Fibroblast of pulmonary artery (primary cell): ENCODE measurements around the gene CHD2.

Source experiments
- DNase-seq: peaks from one replicate; pipeline ENCODE4 v3.0.0-alpha.2; 2010; ENCODE audit warnings: low read depth
- H3K4me3 ChIP-seq: replicated peaks from 2 replicates; pipeline ENCODE4 v1.5.1; 2011; ENCODE audit warnings: low read depth, mild to moderate bottlenecking, control low read depth, low read length, moderate library complexity
- CTCF ChIP-seq: IDR thresholded peaks from 2 replicates; pipeline ENCODE4 v1.5.1; 2011; ENCODE audit warnings: mild to moderate bottlenecking, control low read depth, low read length, inconsistent platforms; ENCODE audit errors: missing control alignments

The CHD2 gene

DNA sequence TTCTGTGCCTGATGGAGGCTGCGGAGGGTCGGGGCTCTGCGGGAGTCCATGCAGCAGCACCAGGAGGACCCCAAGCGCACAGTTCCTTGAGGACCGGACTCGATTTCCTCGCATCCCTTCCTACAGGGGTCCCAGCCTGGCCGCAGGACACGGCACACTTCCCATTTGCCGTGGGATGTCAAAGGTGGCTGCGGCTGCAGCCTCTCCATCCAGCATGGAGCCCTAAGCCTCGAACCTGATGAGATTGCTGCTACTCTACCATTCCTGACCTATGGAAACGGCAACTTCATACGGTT, 148.2 kb downstream of the CHD2 start:
- DNase-seq = no peak
- TF ChIP-seq CTCF = no peak
- H3K4me3 ChIP-seq = no peak overlapping the region

DNA sequence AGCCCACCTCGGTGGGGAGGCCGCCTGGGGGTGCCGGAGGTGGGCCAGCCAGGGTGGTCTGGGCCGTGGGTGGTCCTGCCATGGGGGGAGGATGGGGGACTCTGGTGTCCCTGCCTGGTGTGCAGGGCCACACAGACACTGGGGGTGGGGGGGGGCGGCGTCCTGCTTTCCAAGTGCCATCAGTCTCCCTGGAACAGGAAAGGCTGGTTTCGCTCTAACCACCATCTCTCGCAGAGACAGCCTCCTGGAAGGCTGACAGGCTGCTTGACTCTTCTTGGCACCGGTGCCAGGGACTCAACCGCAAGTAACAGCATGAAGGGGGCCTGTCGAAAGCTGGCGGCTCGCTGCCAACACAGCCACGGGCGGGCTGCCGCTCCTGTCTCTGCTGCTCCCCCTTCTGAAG, 148.6 kb downstream of the CHD2 start:
- TF ChIP-seq CTCF = no peak
- no peak for DNase-seq
- H3K4me3 ChIP-seq = no peak overlapping the region

DNA sequence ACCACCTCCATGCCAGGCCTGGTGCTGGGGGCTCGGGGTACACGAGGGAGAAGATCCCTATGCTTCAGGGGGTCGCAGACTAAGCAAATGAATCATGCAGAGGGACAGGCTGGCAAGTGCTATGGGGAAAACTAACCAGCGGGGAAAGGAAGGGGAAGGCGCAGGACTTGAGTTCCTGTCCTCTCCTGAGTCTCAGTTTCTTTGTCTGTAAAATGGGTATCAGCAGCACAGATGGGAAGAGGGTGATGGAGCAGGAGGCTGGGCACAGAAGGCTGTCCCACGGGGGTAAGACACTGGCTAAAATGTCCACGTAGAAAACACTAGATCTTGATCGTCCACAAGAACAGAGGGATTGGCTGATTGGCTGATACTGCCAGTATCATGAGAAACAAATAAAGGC, 149.1 kb downstream of the CHD2 start:
- no peak overlapping the region for H3K4me3 ChIP-seq
- no peak for DNase-seq
- no peak for TF ChIP-seq CTCF

GRCh38 chr15:93049914-93050578, 149.9 kb downstream of the CHD2 start:
- H3K4me3 ChIP-seq = no peak overlapping the region
- no peak for DNase-seq
- no peak for TF ChIP-seq CTCF

DNA sequence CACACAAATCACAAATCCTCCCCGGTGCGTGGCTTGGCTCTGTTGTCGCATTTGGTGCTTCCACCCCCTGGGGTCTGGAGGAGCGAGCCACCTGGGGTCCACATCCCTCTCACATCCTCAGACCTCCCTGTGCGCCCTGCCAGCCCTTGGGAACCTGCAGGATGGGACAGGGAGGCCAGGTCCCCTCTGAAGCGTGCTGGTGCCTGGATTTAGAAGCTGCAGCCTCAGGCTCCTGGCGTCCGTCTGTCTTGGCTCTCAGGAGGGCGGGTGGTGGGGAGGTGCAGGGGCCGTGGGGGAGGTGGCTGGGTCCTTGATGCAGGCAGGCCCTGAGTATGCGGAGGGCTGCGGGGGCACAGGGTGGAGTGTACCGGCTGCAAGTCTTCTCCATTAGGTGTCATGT, 150.5 kb downstream of the CHD2 start:
- no peak for DNase-seq

DNA sequence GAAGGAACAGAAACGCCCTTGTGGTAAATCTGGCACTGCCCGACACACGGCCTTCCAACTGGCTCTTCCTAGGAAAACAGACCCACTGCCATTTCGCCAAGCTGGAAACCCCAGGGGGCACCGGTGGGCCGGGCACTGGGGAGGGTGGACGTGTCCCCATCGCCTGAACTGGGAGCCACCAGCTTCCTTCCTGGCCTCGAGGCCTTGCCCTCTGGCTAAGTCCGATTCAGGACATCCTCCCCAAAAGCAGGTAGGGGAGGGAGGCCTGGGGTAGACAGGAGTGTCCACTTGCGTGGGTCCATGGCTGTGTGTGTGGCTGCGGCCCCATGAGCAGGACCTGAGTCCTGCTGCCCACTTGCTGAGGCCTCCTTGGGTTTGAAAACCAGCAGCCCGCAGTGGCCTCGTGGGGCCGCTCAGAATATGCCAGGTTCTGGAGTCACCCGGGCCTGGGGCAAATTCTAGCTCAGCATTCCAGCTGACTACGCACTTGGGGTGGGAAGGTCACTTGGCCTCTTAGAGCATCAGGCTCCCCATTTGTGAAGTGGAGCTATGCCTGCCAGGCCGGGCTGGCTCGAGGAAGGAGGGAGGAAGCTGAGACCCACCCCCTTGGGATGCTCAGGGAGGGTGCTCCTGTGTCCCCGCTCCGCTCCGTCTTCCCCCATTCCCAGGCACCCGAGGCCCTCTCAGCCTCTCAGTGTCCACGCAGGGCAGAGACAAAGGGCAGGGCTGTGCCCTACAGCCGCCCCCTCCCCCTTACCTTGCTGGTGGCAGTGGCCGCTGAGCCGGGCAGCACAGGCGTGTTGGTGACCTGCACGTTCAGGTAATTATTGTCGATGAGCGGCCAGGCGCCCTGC, 151.3 kb downstream of the CHD2 start:
- TF ChIP-seq CTCF = no peak
- DNase-seq = no peak
- no peak overlapping the region for H3K4me3 ChIP-seq

More for the DNA sequence above, 150.5 kb downstream of the CHD2 start:
- H3K4me3 ChIP-seq = no peak overlapping the region
- TF ChIP-seq CTCF = no peak
